A673 (cell line): ENCODE measurements around the gene SALL1.

Source experiments
- CTCF ChIP-seq: fragments of 300-800, 200-600 bp; sonication (generic); conservative IDR thresholded peaks from 2 replicates; pipeline ENCODE4 v1.5.1; 2017; ENCODE audit warnings: low read depth, mild to moderate bottlenecking, antibody characterized with exemption, low read length, moderate library complexity, mixed read lengths
- EZH2 ChIP-seq: fragments of 200-600 bp; sonication (generic); IDR thresholded peaks from 2 replicates; pipeline ENCODE4 v1.6.1; 2017; ENCODE audit warnings: borderline replicate concordance, low read depth, mild to moderate bottlenecking, mixed read lengths, antibody characterized with exemption, low read length; ENCODE audit not compliant: poor library complexity, severe bottlenecking

GRCh38 chr16:51137097-51137496, 14.0 kb downstream of the SALL1 start:
- TF ChIP-seq CTCF (no peak), EZH2 (no peak)
